Stimulated activated naive CD4-positive, alpha-beta T cell treated with Interleukin-2 at 50 U/mL for 16 hours (primary cell): ENCODE data around the gene IFI27L1.

Experiments
- DNase-seq: peaks from one replicate; lab custom pipeline; 2025; lab: John Stamatoyannopoulos, UW

IFI27L1 gene

DNA sequence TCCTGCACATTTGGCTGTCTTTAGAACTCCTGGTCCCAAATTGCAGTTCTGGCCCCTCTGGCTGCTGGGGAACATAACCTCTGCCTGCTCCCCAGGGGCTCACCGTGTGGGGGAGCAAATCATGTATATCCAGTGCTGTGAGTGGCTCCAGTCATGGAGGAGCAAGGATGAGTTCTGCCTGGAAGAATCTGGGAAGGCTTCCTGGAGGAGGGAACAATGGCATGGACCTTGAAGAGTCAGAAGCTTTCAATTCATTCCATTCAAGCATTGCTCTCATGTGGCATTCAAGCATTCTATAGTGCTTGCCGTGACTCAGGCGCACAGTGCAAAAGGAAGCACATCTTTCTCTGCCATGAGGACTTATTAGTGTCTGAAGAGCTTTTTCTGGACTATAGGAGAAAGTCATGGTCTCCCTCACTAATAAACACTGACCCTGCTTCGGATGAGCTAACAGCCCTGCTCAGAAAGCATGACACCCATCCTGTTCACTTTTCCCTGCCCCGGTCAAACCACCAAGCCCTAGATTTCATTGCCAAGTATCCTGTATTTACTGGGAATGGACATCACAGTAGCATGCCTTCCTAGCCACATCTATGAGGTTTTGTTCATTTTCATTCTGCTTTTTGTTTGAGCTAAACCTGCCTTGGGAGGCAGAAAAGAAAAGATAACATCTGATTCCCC lies 32.9 kb downstream of the IFI27L1 start:
- no peak for DNase-seq

- no peak for DNase-seq
Observed at GRCh38 chr14:94114589-94115057, 33.5 kb downstream of the IFI27L1 start.

GRCh38 chr14:94115058-94115591 lies 34.0 kb downstream of the IFI27L1 start:
- DNase-seq, result no peak

GRCh38 chr14:94115631-94116030 lies 34.5 kb downstream of the IFI27L1 start:
- no peak for DNase-seq

DNA sequence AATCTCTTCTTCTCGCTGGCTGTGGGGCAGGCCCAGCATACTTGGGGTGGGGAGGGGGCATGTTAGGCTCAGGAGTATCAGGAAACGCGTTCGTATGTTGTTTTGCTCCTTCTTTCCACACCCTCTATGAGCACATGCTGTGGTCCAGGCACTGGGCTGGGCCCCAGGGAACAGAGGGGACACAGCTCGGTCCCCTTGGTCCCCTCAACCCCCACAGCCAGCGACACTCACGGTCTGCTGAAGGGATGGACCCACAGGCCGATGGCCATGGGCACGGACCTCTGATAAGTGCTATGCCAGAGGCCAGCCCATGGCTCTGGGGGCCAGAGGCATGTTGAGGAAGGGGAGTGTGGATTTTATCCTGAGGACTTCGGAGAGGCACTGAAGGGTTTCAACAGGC lies 35.6 kb downstream of the IFI27L1 start:
- no peak for DNase-seq

DNA sequence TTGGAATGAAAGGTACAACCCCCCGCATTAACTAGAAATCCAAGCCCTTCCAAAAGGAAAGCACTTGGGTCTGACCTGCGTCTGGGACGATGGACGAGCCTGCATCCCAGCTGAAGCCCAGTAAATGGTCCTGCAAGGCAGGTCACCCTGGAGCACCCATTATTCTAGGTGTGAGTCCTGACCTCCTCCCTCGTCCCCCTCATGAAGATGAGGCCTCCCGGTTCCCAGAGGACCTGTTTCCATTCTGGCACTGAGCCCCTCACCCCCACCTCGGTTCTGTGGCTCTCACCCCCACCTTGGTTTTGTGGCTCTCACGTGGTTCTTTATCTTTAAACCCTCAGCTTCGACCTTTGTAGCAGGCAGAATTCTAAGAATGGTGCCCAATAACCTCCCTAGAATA lies 36.7 kb downstream of the IFI27L1 start:
- DNase-seq, result no peak

DNA sequence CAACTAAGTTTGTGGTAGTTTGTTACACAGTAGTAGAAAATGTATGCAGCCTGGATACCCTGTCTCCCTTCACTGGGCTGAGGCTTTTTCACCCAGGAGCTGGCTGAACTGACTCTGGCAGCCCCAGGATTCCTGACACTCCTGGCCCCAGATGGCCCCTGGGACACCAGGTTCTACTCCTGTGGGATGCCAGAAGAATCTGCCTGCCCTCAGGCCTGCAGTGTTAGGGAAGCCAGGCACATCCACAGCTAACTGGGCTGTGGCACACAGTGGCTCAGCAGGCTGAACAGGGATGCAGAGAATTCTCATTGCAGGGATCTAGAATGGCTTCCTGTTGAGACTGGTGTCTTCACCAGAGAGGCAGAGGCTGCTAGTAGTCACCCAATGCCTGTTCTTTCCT lies 38.0 kb downstream of the IFI27L1 start:
- DNase-seq, result no peak

DNA sequence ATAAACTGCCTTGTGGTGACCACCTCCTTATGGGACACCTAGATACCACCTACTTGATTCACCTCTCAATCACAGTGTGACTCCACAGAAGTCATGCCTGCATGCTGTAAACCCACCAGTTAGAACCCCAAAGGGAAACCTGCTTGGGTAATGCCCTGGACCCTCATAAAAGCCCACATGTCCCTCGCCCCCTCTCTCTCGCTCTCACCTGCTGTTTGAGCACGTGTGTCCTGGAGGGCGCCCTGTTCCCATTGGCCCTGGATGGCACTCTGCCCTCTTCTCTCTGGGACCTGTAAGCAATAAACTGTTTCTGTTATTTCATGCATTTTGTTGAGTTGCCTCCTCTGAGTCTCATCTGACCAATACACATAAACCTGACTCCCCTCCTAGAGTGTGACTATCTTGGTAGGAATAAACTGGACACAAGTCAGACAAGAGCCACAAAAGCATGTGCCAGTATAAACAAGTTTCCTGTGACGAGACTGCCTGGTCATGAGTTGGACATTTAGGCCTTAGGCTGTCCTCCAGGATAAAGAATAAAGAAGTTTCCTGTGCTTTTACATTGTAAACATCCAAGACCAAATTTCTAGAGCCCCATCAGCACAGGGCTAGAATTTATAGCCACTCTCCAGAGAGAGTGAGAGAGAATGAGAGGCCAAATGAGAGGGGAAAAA lies 39.7 kb downstream of the IFI27L1 start:
- no peak for DNase-seq

DNA sequence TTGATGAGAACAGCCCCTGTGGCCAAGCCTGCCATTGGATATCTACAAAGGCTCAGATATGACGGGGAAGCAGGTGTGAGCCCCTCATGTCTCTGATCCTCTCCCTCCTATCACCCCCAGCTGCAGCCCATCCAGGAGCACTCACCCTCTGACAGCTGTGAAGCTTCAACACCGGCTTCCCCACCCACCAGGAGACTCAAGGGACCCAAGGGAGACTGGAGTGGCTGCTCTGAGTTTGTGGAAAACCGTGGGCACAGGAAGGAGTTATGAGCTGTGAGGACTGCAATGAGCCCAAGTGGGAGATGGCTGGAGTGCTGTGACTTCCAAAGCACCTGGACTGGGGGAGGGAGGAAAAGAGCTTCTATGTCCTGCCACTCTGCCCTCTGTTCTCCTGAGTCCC lies 40.4 kb downstream of the IFI27L1 start:
- DNase-seq, result no peak

- DNase-seq, result no peak
Observed at GRCh38 chr14:94122438-94122837, 41.3 kb downstream of the IFI27L1 start.

- no peak for DNase-seq
Observed at GRCh38 chr14:94123296-94123695, 42.2 kb downstream of the IFI27L1 start.

- no peak for DNase-seq
Observed at GRCh38 chr14:94123868-94124267, 42.8 kb downstream of the IFI27L1 start.

DNA sequence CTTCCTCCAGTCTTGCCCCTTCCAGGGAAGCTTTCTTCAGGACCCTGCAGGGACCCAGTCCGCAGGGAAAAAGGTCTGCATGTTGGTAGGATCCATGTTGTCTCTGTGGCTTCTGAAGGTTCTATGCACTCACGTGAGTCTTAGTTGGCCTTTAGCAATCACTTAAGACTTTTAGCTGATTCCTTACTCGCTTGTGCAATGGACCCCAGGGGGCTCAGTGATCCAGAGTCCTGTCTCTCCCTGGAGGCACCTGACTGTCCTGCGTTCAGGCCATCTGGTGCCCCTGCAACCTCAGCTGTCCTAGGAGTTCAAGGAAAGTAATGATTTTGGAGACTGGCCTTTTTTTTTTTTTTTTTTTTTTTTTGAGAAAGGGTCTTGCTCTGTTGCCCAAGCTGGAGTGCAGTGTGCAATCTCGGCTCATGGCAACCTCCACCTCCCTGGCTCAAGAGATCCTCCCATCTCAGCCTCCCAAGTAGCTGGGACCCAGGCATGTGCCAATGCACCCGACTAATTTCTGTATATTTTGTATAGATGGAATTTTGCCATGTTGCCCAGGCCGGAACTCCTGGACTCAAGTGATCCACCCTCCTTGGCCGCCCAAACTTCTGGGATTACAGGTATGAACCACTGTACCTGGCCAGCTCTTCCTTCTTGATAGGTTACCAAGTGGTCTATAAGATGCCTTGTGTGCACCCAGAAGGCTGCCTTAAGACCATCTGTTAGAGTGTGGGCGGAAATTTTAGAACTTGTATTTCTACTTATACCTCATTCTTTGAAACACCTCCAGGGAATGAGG lies 43.7 kb downstream of the IFI27L1 start:
- DNase-seq, result no peak

DNA sequence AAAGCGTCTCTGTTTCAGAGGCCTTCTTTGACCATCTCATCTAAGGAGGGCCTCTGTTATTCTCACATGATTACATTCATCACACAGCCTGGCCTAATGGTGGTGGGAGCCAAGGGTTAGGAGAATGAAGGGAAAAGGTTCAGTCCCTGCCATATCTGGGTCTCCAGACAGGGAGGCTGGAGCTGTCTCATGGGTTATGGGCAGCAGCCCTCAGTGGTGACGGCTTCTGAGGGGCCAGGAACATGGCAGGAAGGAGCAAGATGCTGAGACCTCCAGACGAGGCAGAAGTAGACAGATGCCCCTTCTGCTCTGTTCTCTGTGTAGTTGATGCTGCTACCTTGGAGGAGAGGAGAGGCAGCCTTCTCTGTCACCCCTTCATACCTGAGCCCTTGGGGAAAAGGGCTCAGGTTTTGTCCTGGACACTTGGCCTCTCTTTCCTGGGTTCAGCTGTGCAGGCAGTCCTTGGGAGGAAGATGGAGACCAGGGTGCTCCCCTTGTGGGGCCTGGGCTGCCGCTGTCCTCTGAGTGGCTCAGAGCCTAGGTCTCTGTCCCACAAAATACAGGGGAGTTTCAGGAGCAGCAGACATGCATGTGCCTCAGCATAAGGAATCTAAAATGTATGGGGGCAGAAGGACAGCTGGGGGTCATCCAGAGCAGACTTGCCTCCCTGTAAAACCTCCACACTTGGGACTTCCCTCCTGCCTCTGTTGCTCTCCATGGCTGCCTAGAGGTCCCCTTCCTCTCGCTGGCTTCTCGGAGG lies 44.7 kb downstream of the IFI27L1 start:
- no peak for DNase-seq

- DNase-seq, result no peak
Observed at GRCh38 chr14:94126419-94126677, 45.2 kb downstream of the IFI27L1 start.

- DNase-seq, result no peak
Observed at GRCh38 chr14:94126800-94127199, 45.7 kb downstream of the IFI27L1 start.

- no peak for DNase-seq
Observed at GRCh38 chr14:94127330-94127729, 46.2 kb downstream of the IFI27L1 start.

GRCh38 chr14:94128216-94128839 lies 47.2 kb downstream of the IFI27L1 start:
- DNase-seq, result no peak

- peak; percentile 66 for DNase-seq
Observed at GRCh38 chr14:94129111-94129757, 48.1 kb downstream of the IFI27L1 start, which contains the start of gene IFI27L2. Gene IFI27L2 (minus strand): TSS chr14:94129604. CDS start chr14:94129564, 40 bp downstream.

- DNase-seq, result peak; percentile 24
Observed at GRCh38 chr14:94129758-94130414, 48.8 kb downstream of the IFI27L1 start.
